T-helper 17 cell (primary cell): ENCODE measurements around the gene ACVR1B. TPM values are rescaled to one million over a fixed set of nuclear protein-coding genes. Genes with fewer than 3 reads are reported as not detected.

Experiments used
- ATAC-seq: fragments of 150-1000 bp; cut with Tn5 transposase; 2 replicates; pipeline ENCODE4 v1.10.0; 2021; ENCODE audit warnings: mild to moderate bottlenecking, moderate library complexity
- DNase-seq, 3 donors: peaks; one replicate each; pipeline versions ENCODE4 v3.0.0 to v3.0.0-alpha.2; 2020 to 2021
- H3K9me3 ChIP-seq: one replicate; pipeline ENCODE4 v1.7.0; 2013; ENCODE audit warnings: low read length, mild to moderate bottlenecking; ENCODE audit not compliant: control insufficient read depth, poor library complexity, severe bottlenecking
- H3K27ac Mint-ChIP-seq: one replicate; pipeline ENCODE4 v1.8.0; 2022; ENCODE audit warnings: mild to moderate bottlenecking, moderate library complexity, mixed read lengths
- H3K27me3 Mint-ChIP-seq: one replicate; pipeline ENCODE4 v1.8.0; 2022; ENCODE audit warnings: mixed read lengths
- H3K36me3 Mint-ChIP-seq: one replicate; pipeline ENCODE4 v1.8.0; 2022; ENCODE audit warnings: low read depth, mixed read lengths
- H3K4me1 Mint-ChIP-seq: one replicate; pipeline ENCODE4 v1.8.0; 2022; ENCODE audit warnings: mild to moderate bottlenecking, mixed read lengths
- H3K4me3 Mint-ChIP-seq: one replicate; pipeline ENCODE4 v1.8.0; 2022; ENCODE audit warnings: mild to moderate bottlenecking, moderate library complexity, mixed read lengths
- total RNA-seq, 4 donors: library from RNA in 2 of 4; stranded (reverse) in 2 of 4; gene quantifications; one replicate each; pipeline ENCODE4 v1.2.3 and lab custom pipeline; 2022 to 2026

Gene ACVR1B
- total RNA-seq, 2 donors from 2014 or later: 6.5 to 8.7 TPM

DNA sequence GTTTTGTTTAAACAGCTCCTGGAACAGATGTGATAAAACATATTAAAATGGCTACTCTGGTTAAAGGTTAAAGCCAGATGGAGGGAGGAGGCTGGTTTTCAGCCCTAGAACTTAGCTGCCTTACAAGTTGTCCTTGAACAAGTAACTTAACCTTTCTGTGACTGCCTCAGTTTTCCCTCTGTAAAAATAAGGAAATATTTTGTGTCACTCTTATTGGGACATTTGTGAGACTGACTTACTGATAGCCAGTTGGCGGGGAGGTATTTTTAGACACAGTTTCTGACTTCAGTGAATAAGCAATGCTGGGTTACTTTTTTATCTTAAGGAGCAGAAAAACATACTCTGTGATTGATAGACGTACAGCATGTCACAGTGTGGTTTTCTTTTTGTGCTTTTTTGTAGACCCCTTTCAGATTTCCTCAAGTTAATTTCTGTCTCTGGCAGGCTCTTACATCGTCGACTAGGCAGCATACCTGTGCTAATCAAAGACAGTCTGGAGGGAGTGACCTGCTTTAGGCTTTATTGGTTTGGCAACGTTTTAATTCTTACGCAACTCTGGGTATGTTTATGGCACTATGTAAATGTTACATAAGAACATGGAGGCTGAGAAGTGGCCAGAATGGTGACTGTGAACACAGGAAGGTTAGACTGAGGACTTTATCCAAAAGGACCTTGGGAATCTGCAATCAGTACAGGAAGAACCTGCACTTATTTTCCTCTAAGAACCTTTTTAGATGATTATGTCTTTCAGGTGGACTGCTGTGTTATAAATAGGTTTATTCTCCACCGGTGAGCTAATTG, 3.3 kb downstream of the ACVR1B start:
- peaks cover 2% of the 10 kb centered on the region for H3K27me3 Mint-ChIP-seq
- DNase-seq (no peak), ATAC-seq (no peak)
- no peaks in the 10 kb centered on the region for H3K9me3 ChIP-seq
- no peaks in the 10 kb centered on the region for H3K36me3 Mint-ChIP-seq
- no peak overlapping the region for H3K4me3 Mint-ChIP-seq
- peak overlapping the region; percentile 76 for H3K27ac Mint-ChIP-seq
- H3K4me1 Mint-ChIP-seq: peaks cover 41% of the 10 kb centered on the region

DNA sequence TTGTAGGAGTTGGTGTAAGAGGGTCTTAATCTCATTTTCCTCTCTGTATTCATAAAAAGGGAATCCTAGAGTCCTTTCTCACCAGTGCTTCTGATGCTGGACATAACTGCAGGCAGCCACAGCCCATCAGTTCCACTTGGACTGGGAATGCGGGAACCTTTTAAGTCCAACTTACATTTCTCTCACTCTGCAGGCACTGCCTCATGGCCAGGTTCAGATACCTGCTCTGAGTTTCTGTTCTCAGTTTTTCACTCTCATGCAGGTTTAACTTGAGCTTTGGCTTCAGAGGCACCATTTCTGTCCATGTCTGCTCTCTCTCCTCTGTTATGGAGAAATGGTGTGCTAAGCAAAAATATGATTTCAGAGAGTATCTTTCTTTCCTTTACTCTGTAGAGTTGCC, 4.2 kb downstream of the ACVR1B start:
- no peaks in the 10 kb centered on the region for H3K27me3 Mint-ChIP-seq
- peaks cover 44% of the 10 kb centered on the region for H3K4me1 Mint-ChIP-seq
- H3K4me3 Mint-ChIP-seq: no peak overlapping the region

DNA sequence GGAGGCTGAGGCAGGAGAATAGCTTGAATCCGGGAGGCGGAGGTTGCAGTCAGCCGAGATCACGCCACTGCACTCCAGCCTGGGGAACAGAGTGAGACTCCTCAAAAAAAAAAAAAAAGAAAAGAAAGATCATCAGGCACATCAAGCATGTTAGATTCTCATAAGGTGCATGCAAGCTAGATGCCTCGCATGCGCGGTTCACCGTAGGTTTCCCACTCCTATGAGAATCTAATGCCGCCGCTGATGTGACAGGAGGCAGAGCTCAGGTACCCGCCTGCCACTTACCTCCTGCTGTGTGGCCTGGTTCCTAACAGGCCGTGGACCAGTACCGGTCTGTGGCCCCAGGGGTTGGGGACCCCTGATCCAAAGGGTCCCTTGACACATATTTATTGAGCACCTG, 7.0 kb downstream of the ACVR1B start:
- Mint-ChIP-seq H3K27me3 (no peaks in the 10 kb centered on the region), H3K4me3 (no peak overlapping the region), H3K4me1 (peaks cover 45% of the 10 kb centered on the region), H3K36me3 (peaks cover 3% of the 10 kb centered on the region), H3K27ac (no peak overlapping the region)
- DNase-seq (no peak), ATAC-seq (no peak)
- no peaks in the 10 kb centered on the region for H3K9me3 ChIP-seq

More for the DNA sequence above, 4.2 kb downstream of the ACVR1B start:
- ATAC-seq (no peak), DNase-seq (no peak)
- Mint-ChIP-seq H3K27ac (no peak overlapping the region), H3K36me3 (peaks cover under 1% of the 10 kb centered on the region)
- no peaks in the 10 kb centered on the region for H3K9me3 ChIP-seq

DNA sequence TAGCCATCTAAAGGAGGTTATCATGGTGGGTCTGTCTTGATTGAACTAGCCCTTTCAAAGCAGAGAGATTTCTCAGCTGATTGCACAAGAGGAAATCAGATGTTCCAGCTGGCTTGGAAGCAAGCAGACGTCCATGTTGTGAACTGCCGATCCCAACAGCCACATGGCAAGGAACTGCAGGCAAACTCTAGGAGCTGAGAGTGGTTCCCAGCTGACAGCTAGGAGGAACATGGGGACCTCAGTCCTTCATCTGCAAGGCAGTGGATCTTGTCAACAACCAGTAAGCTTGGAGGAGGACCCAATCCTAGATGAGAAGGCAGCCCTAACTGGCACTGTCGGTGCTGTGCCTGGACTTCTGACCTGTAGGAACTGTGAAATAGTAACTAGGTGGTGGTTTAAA, 7.7 kb downstream of the ACVR1B start:
- ATAC-seq: no peak
- no peak for DNase-seq
- peaks cover 3% of the 10 kb centered on the region for H3K36me3 Mint-ChIP-seq
- no peak overlapping the region for H3K4me3 Mint-ChIP-seq
- H3K4me1 Mint-ChIP-seq: peaks cover 39% of the 10 kb centered on the region
- no peaks in the 10 kb centered on the region for H3K27me3 Mint-ChIP-seq
- H3K9me3 ChIP-seq: no peaks in the 10 kb centered on the region
- peak overlapping the region; percentile 57 for H3K27ac Mint-ChIP-seq

DNA sequence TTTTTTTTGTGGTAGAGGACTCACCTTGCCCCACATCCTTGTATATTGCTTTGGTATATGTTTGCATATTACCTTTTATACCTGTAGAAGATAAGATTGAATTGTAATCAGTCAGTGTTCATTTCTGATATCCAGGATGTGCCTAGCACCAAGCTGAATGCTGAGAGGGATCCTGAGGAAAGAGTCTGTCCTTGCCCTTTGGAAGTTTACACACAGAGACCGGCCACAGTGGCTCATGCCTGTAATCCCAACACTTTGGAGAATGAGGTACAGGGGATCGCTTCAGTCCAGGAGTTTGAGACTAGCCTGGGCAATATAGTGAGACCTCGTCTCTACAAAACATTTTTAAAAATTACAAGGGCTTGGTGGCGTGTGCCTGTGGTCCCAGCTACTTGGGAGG, 8.4 kb downstream of the ACVR1B start:
- ATAC-seq: no peak
- no peaks in the 10 kb centered on the region for H3K9me3 ChIP-seq
- Mint-ChIP-seq H3K36me3 (peaks cover 3% of the 10 kb centered on the region), H3K27me3 (no peaks in the 10 kb centered on the region), H3K27ac (peak overlapping the region; percentile 57), H3K4me3 (no peak overlapping the region), H3K4me1 (peaks cover 37% of the 10 kb centered on the region)
- no peak for DNase-seq

DNA sequence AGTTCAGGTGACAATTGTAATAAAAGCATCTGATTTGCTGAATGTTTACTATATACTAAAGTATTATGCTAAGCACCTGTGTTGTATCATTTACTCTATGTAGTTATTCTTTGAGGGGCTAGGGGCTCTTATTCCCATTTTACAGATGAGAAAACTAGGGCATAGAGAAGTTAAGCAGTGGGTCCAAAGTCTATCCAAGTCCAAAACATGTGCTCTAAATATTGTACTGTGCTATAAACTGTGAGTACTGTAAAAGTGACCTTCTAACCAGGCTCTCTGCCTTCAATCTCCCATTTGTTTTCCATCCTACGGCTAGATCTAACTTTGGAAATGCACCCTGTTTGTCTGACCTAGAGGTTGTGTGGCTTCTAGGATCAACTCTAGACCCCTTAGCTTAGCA, 9.0 kb downstream of the ACVR1B start:
- no peaks in the 10 kb centered on the region for H3K9me3 ChIP-seq
- H3K36me3 Mint-ChIP-seq: peaks cover 3% of the 10 kb centered on the region
- peaks cover 37% of the 10 kb centered on the region for H3K4me1 Mint-ChIP-seq
- no peak for ATAC-seq
- H3K4me3 Mint-ChIP-seq: no peak overlapping the region
- no peaks in the 10 kb centered on the region for H3K27me3 Mint-ChIP-seq
- H3K27ac Mint-ChIP-seq: no peak overlapping the region
- DNase-seq: no peak

DNA sequence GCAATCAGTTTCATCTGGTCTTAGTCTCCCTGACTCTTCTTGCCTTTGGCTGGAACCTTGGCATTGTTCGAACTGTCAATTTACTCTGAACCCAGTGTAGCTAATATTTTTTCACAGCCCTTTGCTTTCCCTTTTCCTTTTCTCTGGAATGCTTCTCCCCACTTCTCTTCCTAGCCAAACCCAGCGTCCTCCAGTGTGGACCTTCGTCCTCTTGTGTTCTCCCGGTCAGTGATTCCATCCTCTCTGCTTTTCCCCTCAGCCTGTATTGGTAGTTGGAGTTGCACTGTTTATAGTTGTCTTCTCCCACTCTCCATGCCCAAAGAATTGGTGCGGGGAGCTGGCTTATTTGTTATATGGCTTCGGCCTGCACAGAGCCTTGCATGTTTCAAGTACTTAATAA, 9.4 kb downstream of the ACVR1B start:
- DNase-seq: no peak
- Mint-ChIP-seq H3K36me3 (peaks cover 6% of the 10 kb centered on the region), H3K27me3 (no peaks in the 10 kb centered on the region), H3K4me1 (peaks cover 33% of the 10 kb centered on the region), H3K27ac (peak overlapping the region; percentile 92), H3K4me3 (no peak overlapping the region)
- no peak for ATAC-seq
- H3K9me3 ChIP-seq: no peaks in the 10 kb centered on the region

DNA sequence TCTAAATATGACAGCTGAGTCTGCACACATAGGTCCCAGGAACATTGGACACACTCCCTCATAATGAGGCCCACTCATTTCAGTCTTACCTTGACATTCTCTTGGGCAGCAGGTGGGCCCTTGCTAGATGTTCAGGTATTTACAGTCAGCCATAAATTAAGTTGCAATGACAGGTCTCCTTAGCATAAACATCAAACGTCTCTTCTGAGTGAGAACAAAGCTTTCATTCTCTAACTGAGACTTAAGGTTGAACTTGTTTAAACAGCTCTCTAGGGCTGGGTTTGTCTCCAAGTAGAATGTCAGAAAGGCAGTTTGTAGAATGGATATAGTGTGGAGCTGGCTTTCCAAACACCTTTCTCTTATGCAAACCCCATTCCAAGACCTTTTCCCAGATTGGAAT, 10.3 kb downstream of the ACVR1B start:
- no peak for ATAC-seq
- no peaks in the 10 kb centered on the region for H3K9me3 ChIP-seq
- Mint-ChIP-seq H3K36me3 (peaks cover 6% of the 10 kb centered on the region), H3K4me1 (peaks cover 32% of the 10 kb centered on the region), H3K27me3 (no peaks in the 10 kb centered on the region), H3K4me3 (no peak overlapping the region), H3K27ac (peak overlapping the region; percentile 92)
- DNase-seq: no peak

DNA sequence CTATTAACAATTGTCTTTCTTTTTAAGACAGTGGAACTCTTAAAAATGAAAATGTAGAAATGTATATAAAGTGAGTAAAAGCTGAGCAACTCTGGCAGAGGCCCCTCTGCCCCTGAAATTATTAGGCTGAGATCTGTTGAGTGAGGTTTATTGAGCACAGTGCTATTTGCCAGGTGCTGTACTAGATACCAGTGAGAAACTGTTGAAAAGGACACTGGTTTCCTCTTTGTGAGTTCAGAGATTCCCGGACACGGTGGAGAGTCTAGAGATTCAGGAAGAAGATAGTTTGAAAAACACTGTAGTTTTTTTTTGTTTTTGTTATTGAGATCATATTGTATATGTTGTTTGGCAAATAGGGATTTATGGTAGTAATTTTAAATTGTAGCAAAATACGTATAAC, 11.2 kb downstream of the ACVR1B start:
- H3K4me3 Mint-ChIP-seq: no peak overlapping the region
- H3K27ac Mint-ChIP-seq: no peak overlapping the region
- no peak for ATAC-seq
- peaks cover 30% of the 10 kb centered on the region for H3K4me1 Mint-ChIP-seq
- no peaks in the 10 kb centered on the region for H3K9me3 ChIP-seq
- peaks cover 6% of the 10 kb centered on the region for H3K36me3 Mint-ChIP-seq
- no peaks in the 10 kb centered on the region for H3K27me3 Mint-ChIP-seq
- DNase-seq: no peak

DNA sequence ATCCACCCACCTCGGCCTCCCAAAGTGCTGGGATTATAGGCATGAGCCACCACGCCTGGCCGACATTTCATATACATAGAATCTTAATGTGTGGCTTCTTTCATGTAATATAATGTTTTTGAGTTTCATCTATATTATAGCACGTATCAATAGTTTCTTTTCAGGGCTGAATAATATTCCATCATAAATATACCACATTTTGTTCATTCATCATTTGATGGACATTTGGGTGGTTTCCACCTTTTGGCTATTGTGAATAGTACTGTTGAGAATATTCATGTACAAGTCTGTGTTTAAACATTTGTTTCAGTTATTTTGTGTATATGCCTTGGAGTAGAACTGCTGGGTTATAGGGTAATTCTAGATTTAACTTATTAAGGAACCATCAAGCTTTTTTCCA, 12.0 kb downstream of the ACVR1B start:
- no peaks in the 10 kb centered on the region for H3K9me3 ChIP-seq
- no peak for DNase-seq
- Mint-ChIP-seq H3K27ac (no peak overlapping the region), H3K36me3 (peaks cover 6% of the 10 kb centered on the region), H3K4me1 (peaks cover 29% of the 10 kb centered on the region), H3K27me3 (no peaks in the 10 kb centered on the region), H3K4me3 (no peak overlapping the region)
- ATAC-seq: no peak

DNA sequence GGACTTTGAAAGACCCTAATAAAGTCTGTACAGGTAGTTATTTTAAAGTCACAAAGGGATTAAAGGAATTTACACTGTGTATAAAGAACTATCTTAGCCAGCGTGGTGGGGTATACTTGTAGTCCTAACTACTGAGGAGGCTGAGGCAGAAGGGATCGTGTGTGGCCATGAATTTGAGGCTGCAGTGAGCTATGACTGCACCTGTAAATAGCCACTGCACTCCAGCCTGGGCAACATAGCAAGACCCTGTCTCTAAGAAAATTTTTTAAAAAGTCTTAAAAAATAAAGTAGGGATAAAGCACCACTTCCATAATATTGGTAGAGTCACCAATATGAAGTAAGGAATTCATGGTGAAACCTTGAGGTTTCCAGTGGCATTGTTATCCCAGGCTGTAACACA, 18.1 kb downstream of the ACVR1B start:
- Mint-ChIP-seq H3K4me1 (peaks cover 38% of the 10 kb centered on the region), H3K27ac (peak overlapping the region; percentile 27), H3K27me3 (no peaks in the 10 kb centered on the region), H3K4me3 (no peak overlapping the region), H3K36me3 (peaks cover 3% of the 10 kb centered on the region)
- ATAC-seq (no peak), DNase-seq (no peak)
- H3K9me3 ChIP-seq: no peaks in the 10 kb centered on the region

DNA sequence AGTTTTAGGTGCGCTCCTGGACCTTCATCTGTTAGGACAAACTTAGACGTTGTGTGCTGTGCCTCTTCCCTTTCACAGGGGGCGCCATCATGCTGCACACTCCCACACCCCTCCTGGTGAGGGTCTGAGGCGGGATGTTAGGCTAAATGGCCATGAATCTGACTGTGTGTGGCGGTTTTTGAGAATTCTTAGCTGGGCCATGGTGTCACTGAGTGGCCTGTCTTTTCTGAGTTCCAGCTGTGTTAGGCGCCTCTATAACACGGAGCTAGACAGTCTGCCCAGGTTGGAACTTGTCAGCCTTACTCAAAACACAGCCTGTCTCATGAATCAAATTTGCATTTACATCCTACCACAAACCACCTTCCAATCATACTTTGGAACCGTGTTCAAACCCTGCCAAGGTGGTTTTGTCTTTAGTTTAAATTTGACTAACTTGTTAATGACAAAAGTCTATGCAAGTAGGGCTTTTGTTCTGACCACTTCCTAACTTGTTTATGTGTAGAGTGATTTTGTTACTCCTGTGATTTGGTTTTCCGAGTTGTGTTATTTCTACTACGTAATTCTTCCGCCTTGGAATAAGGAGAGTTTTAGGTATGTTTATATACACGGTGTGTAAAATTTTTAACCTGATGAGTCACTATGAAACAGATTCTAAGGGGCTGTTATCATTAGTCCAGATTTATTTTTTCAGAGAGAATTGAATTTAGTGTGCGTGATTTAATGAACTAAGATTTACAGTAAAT, 19.6 kb downstream of the ACVR1B start:
- Mint-ChIP-seq H3K27me3 (no peaks in the 10 kb centered on the region), H3K4me3 (peak overlapping the region; percentile 84), H3K4me1 (peaks cover 51% of the 10 kb centered on the region), H3K36me3 (peaks cover 3% of the 10 kb centered on the region), H3K27ac (peak overlapping the region; percentile 93)
- ATAC-seq (peak; percentile 80), DNase-seq (peak in 2 of 3 donors; percentile 17 to 18)
- H3K9me3 ChIP-seq: no peaks in the 10 kb centered on the region

DNA sequence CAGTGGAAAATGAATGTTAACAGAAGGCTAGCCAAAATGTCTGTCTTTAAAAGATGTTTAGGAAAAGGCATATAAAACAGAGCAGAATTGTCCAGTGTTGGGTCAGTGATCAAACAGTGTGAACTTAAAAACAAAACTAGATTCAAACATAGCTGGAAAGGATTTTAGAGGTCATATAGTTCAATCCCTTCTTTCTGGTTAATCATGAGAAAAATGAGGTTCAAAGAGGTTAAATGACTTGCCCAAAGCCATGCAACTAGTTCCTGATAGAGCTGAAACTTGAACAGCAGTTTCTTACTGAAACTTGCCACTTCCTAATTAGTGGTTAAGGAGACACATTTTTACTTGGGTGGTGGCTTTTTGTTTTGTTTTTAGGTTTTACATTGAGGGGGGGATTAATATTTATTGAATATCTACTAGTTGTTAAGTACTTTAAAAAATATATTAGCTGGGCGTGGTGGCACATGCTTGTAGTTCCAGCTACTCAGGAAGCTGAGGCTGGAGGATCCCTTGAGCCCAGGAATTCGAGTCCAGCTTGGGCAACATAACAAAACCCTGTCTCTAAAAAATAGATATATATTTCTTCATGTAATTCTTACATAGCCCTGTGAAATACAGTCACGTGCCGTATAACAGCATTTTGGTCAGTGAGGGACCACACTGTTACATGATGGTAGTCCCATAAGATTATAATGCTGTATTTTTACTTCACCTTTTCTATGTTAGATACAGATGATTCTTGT, 20.4 kb downstream of the ACVR1B start:
- peak overlapping the region; percentile 93 for H3K27ac Mint-ChIP-seq
- no peaks in the 10 kb centered on the region for H3K9me3 ChIP-seq
- peak overlapping the region; percentile 84 for H3K4me3 Mint-ChIP-seq
- H3K27me3 Mint-ChIP-seq: no peaks in the 10 kb centered on the region
- H3K4me1 Mint-ChIP-seq: peaks cover 53% of the 10 kb centered on the region
- DNase-seq: no peak
- ATAC-seq: no peak
- peaks cover 6% of the 10 kb centered on the region for H3K36me3 Mint-ChIP-seq
